ENCODE measurements around the gene ARHGEF17. TPM values are rescaled to one million over a fixed set of nuclear protein-coding genes. Genes with fewer than 3 reads are reported as not detected.

ARHGEF17 gene
- total RNA-seq, 1 experiment from 2014 or later: 77.9 TPM

- peaks cover 6% of the 10 kb centered on the region; the same call in 1 of the 2 replicates for H3K4me1 ChIP-seq
- no peaks in the 10 kb centered on the region; the same call in 1 of the 2 replicates for H3K36me3 ChIP-seq (ENCODE audit: control insufficient read depth, insufficient read depth, low read length)
- no peaks in the 10 kb centered on the region for H3K27me3 Mint-ChIP-seq (ENCODE audit: insufficient read depth, unreplicated experiment)
- H3K36me3 Mint-ChIP-seq (ENCODE audit: insufficient read depth, unreplicated experiment): peaks cover 42% of the 10 kb centered on the region
- no peaks in the 10 kb centered on the region for H3K9me3 Mint-ChIP-seq (ENCODE audit: unreplicated experiment)
- no peaks in the 10 kb centered on the region for H3K27me3 ChIP-seq (replicated peaks; ENCODE audit: control insufficient read depth, insufficient read depth, low read length)
- H3K4me3 ChIP-seq (ENCODE audit: low read depth, low read length): no peak overlapping the region
- CTCF ChIA-PET: interaction anchor here (0.6 to 1.8 kb wide), 6 partner anchors 12 to 226 kb away, joined by 3 to 15 read pairs (median 8); no protein-coding TSS in a partner anchor
- intact Hi-C loops (cut with micrococcal nuclease; ENCODE audit: unreplicated experiment): no loop called here
- BruUV-seq (replicated peaks): no TSS peak
- no peak overlapping the region for H3K4me3 Mint-ChIP-seq (ENCODE audit: unreplicated experiment)
- DNase-seq: peak in 1 of 2 experiments; percentile 38
- no peak overlapping the region for H3K27ac Mint-ChIP-seq (ENCODE audit: unreplicated experiment)
- no peaks in the 10 kb centered on the region for H3K9me3 ChIP-seq
- peaks cover 13% of the 10 kb centered on the region for H3K4me1 Mint-ChIP-seq (ENCODE audit: low read depth, unreplicated experiment)
- POLR2A ChIA-PET: no interaction called here
- TF ChIP-seq CTCF (IDR thresholded peaks at IDR 0.05; ENCODE audit: insufficient read depth in 1 of 2, low read depth in 1 of 2, low read length in 1 of 2, severe bottlenecking in 1 of 2, unreplicated experiment in 1 of 2): no peak
These were observed 64.4 kb downstream of the ARHGEF17 start for GRCh38 chr11:73372375-73372993.

- H3K4me1 ChIP-seq: peaks cover 11% of the 10 kb centered on the region; the same call in 1 of the 2 replicates
- TF ChIP-seq CTCF (IDR thresholded peaks at IDR 0.05; ENCODE audit: insufficient read depth in 1 of 2, low read depth in 1 of 2, low read length in 1 of 2, severe bottlenecking in 1 of 2, unreplicated experiment in 1 of 2): no peak
- POLR2A ChIA-PET: no interaction called here
- no peaks in the 10 kb centered on the region for H3K27me3 ChIP-seq (replicated peaks; ENCODE audit: control insufficient read depth, insufficient read depth, low read length)
- CTCF ChIA-PET: interaction anchor here (0.8 to 1.9 kb wide), 4 partner anchors 10 to 67 kb away, joined by 4 to 9 read pairs (median 5); no protein-coding TSS in a partner anchor
- intact Hi-C loops (cut with micrococcal nuclease; ENCODE audit: unreplicated experiment): no loop called here
- Mint-ChIP-seq H3K9me3 (ENCODE audit: unreplicated experiment) (no peaks in the 10 kb centered on the region), H3K27me3 (ENCODE audit: insufficient read depth, unreplicated experiment) (no peaks in the 10 kb centered on the region), H3K4me1 (ENCODE audit: low read depth, unreplicated experiment) (peaks cover 13% of the 10 kb centered on the region), H3K36me3 (ENCODE audit: insufficient read depth, unreplicated experiment) (peaks cover 42% of the 10 kb centered on the region), H3K4me3 (ENCODE audit: unreplicated experiment) (no peak overlapping the region), H3K27ac (ENCODE audit: unreplicated experiment) (no peak overlapping the region)
- DNase-seq: no peak
- no peaks in the 10 kb centered on the region; the same call in 1 of the 2 replicates for H3K36me3 ChIP-seq (ENCODE audit: control insufficient read depth, insufficient read depth, low read length)
- BruUV-seq (replicated peaks): no TSS peak
- no peak overlapping the region for H3K4me3 ChIP-seq (ENCODE audit: low read depth, low read length)
- no peaks in the 10 kb centered on the region for H3K9me3 ChIP-seq
These were observed 66.1 kb downstream of the ARHGEF17 start for GRCh38 chr11:73374151-73374550.

GRCh38 chr11:73375830-73376159 is 67.7 kb downstream of the ARHGEF17 start:
- H3K27ac Mint-ChIP-seq (ENCODE audit: unreplicated experiment): peak overlapping the region; percentile 8
- intact Hi-C loops (cut with micrococcal nuclease; ENCODE audit: unreplicated experiment): loop anchor here (1.0 kb wide), 3 partner anchors 15 to 68 kb away; no protein-coding TSS in a partner anchor

More at GRCh38 chr11:73375830-73376159, 67.7 kb downstream of the ARHGEF17 start:
- no peaks in the 10 kb centered on the region for H3K9me3 ChIP-seq
- no TSS peak for BruUV-seq (replicated peaks)
- Mint-ChIP-seq H3K9me3 (ENCODE audit: unreplicated experiment) (no peaks in the 10 kb centered on the region), H3K27me3 (ENCODE audit: insufficient read depth, unreplicated experiment) (no peaks in the 10 kb centered on the region), H3K36me3 (ENCODE audit: insufficient read depth, unreplicated experiment) (peaks cover 28% of the 10 kb centered on the region), H3K4me1 (ENCODE audit: low read depth, unreplicated experiment) (peaks cover 18% of the 10 kb centered on the region), H3K4me3 (ENCODE audit: unreplicated experiment) (peak overlapping the region; percentile 83)
- no peaks in the 10 kb centered on the region for H3K27me3 ChIP-seq (replicated peaks; ENCODE audit: control insufficient read depth, insufficient read depth, low read length)
- H3K36me3 ChIP-seq (ENCODE audit: control insufficient read depth, insufficient read depth, low read length): no peaks in the 10 kb centered on the region
- CTCF ChIA-PET: interaction anchor here (1.4 to 1.9 kb wide), 2 partner anchors 17 to 24 kb away, joined by 4 to 9 read pairs; no protein-coding TSS in a partner anchor
- no peak for TF ChIP-seq CTCF (IDR thresholded peaks at IDR 0.05; ENCODE audit: insufficient read depth in 1 of 2, low read depth in 1 of 2, low read length in 1 of 2, severe bottlenecking in 1 of 2, unreplicated experiment in 1 of 2)
- POLR2A ChIA-PET: no interaction called here
- peaks cover 11% of the 10 kb centered on the region; the same call in 1 of the 2 replicates for H3K4me1 ChIP-seq
- H3K4me3 ChIP-seq (ENCODE audit: low read depth, low read length): peak overlapping the region; percentile 4; the same call in 1 of the 2 replicates
- no peak for DNase-seq

Measured in Caco-2 (cell line).